HUES6 (cell line): Measurements from ENCODE around the gene RIPK4.

ENCODE experiments used
- H3K27ac ChIP-seq: 2 replicates; pipeline ENCODE4 v1.7.0; 2013; ENCODE audit warnings: low read depth, mild to moderate bottlenecking, low read length, inconsistent platforms
- H3K27me3 ChIP-seq: 2 replicates; pipeline ENCODE4 v1.6.1; 2013; ENCODE audit warnings: low read length; ENCODE audit not compliant: control insufficient read depth, insufficient read depth
- H3K36me3 ChIP-seq: 2 replicates; pipeline ENCODE4 v1.6.1; 2013; ENCODE audit warnings: low read length; ENCODE audit not compliant: control insufficient read depth, insufficient read depth
- H3K4me1 ChIP-seq: 2 replicates; pipeline ENCODE4 v1.6.1; 2013; ENCODE audit warnings: low read length; ENCODE audit not compliant: control insufficient read depth, insufficient read depth
- H3K4me3 ChIP-seq: 2 replicates; pipeline ENCODE4 v1.5.1; 2013; ENCODE audit warnings: low read depth, low read length
- H3K9ac ChIP-seq: one replicate; pipeline ENCODE4 v1.6.1; 2013; ENCODE audit warnings: mild to moderate bottlenecking, low read length
- H3K9me3 ChIP-seq: 2 replicates; pipeline ENCODE4 v1.6.1; 2013; ENCODE audit warnings: low read depth, low read length; ENCODE audit not compliant: control insufficient read depth, insufficient read depth

The RIPK4 gene

DNA sequence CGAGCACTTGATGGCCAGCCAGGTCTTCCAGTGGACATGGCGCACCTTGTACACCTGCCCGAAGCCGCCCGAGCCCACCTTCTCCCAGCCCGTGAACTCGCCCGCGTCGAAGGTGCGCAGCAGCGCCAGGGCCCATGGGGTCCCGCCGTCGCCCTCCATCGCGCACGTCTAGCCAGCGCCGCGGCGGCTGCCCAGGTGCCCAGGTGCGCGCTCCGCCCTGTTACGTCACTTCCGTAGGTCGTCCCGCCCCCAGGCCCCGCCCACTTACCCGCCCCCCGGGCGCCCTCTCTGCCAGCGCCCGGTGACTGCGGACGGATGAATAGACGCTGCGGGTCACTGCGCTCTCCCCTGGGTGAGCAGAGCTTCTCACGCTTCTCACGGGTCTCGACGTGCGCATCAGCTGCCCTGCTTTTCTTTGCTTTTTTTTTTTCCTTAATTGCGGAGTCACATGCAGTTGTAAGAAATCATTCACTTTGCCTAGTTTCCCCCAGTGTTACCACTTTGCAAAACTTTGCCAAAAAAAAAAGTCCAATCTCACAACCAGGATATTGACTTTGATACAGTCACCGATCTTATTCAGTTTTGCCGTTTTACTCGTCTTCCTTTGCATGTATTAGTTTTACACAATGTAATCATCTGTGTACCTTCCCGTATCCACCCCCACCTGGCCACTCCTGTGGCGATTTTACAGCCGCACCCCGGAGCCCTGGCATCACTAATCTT, at the start of gene RIPK4:
Gene RIPK4 (minus strand): TSS at position 170 of the 723 bp plus-strand sequence. CDS start 11 bp downstream, at position 159.
- Histone ChIP-seq H3K36me3 (no peaks in the 10 kb centered on the region), H3K4me1 (peaks cover 50% of the 10 kb centered on the region), H3K4me3 (peak within 1 kb of the TSS; percentile 72), H3K27me3 (peaks cover 94% of the 10 kb centered on the region), H3K9ac (peak within 1 kb of the TSS; percentile 51), H3K9me3 (no peaks in the 10 kb centered on the region), H3K27ac (no peak within 1 kb of the TSS)

DNA sequence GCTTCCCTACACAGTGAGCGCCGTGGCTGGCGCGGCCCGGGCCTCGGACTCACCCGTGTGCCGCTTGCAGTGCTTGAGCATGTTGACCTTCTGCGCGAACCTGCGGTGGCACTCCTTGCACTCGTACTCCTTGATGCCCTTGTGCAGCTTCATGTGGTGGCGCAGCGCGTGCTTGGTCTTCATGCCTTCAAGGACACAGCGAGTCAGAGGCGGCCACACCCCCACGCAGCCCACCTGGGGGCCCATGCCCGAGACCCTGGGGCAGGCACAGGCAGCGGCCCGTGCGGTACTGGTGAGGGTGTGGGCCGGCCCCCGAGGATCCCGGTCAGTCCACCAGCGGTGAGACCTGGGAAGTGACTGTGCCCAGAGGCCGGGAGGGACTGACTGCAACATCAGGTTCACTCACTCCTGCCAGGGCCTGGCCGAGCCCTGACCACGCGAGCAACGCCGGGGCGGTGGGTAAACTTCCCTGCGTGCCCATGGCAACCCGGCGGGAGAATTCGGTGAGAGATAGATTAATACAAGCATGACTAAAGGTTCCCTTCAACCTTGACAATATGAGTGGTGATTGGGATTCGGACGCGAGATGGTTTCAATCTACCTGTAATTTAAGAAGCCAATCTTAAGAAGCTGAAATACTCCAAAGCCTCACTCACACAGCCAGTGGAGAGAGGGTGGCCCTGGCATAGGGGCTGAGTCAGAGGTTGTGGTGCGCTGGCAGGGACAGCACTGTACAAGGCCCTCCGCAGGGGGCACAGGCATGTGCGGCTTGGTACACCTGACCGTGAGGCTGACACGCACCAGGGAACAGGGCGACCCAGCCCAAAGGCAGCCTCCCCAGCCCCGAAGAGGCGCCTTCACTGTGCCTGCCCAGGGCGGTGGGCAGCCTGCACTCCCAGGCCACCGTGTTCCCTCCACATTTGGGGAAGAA, 49.1 kb upstream of the RIPK4 start:
- H3K27me3 ChIP-seq: no peaks in the 10 kb centered on the region
- H3K9ac ChIP-seq: no peak overlapping the region
- H3K9me3 ChIP-seq: no peaks in the 10 kb centered on the region
- H3K36me3 ChIP-seq: peaks cover 25% of the 10 kb centered on the region
- no peaks in the 10 kb centered on the region for H3K4me1 ChIP-seq
- H3K4me3 ChIP-seq: no peak overlapping the region
- H3K27ac ChIP-seq: no peak overlapping the region

GRCh38 chr21:41813226-41813625, 46.4 kb upstream of the RIPK4 start:
- Histone ChIP-seq H3K4me1 (no peaks in the 10 kb centered on the region), H3K9me3 (no peaks in the 10 kb centered on the region), H3K27me3 (no peaks in the 10 kb centered on the region), H3K9ac (no peak overlapping the region), H3K4me3 (no peak overlapping the region), H3K36me3 (peaks cover 40% of the 10 kb centered on the region), H3K27ac (no peak overlapping the region)

- H3K9ac ChIP-seq: no peak overlapping the region
- H3K27me3 ChIP-seq: no peaks in the 10 kb centered on the region
- no peak overlapping the region for H3K27ac ChIP-seq
- H3K4me1 ChIP-seq: no peaks in the 10 kb centered on the region
- H3K9me3 ChIP-seq: no peaks in the 10 kb centered on the region
- no peak overlapping the region for H3K4me3 ChIP-seq
- H3K36me3 ChIP-seq: peaks cover 40% of the 10 kb centered on the region
Observed at GRCh38 chr21:41812679-41813078, 45.8 kb upstream of the RIPK4 start.

- H3K4me3 ChIP-seq: no peak overlapping the region
- no peak overlapping the region for H3K27ac ChIP-seq
- no peaks in the 10 kb centered on the region for H3K4me1 ChIP-seq
- H3K9ac ChIP-seq: no peak overlapping the region
- no peaks in the 10 kb centered on the region; the same call in 1 of the 2 replicates for H3K9me3 ChIP-seq
- H3K36me3 ChIP-seq: peaks cover 38% of the 10 kb centered on the region
- no peaks in the 10 kb centered on the region for H3K27me3 ChIP-seq
Observed at GRCh38 chr21:41810597-41810932, 43.7 kb upstream of the RIPK4 start.

- Histone ChIP-seq H3K27me3 (no peaks in the 10 kb centered on the region), H3K36me3 (peaks cover 33% of the 10 kb centered on the region), H3K4me1 (no peaks in the 10 kb centered on the region), H3K9ac (no peak overlapping the region), H3K4me3 (no peak overlapping the region), H3K27ac (no peak overlapping the region), H3K9me3 (no peaks in the 10 kb centered on the region; the same call in 1 of the 2 replicates)
Observed at GRCh38 chr21:41809891-41810596, 43.2 kb upstream of the RIPK4 start.

DNA sequence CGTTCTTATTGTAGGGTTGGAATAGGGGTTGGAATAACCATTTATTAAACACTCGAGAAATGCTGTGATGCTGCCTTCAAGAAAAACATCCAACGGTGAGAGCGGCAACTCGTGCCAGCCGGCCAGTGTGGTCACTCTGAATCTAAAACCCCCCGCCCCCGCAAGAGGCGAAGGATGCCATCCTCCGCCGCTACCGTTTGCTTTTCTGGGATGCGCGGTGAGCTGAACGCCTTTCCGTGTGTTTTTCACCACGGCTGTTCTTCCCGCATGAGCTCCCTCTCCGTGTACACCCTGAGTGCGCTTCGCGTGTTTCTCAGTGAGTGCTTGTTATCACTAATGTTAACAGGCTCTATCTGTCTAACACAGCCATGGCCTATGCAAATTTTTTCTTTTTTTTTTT, 42.0 kb upstream of the RIPK4 start:
- H3K27ac ChIP-seq: no peak overlapping the region
- H3K9me3 ChIP-seq: no peaks in the 10 kb centered on the region; the same call in 1 of the 2 replicates
- no peaks in the 10 kb centered on the region for H3K4me1 ChIP-seq
- no peak overlapping the region for H3K9ac ChIP-seq
- peaks cover 34% of the 10 kb centered on the region for H3K36me3 ChIP-seq
- H3K4me3 ChIP-seq: no peak overlapping the region
- no peaks in the 10 kb centered on the region for H3K27me3 ChIP-seq

GRCh38 chr21:41808094-41808493, 41.2 kb upstream of the RIPK4 start:
- no peak overlapping the region for H3K4me3 ChIP-seq
- peaks cover 31% of the 10 kb centered on the region for H3K36me3 ChIP-seq
- no peaks in the 10 kb centered on the region for H3K27me3 ChIP-seq
- no peak overlapping the region for H3K27ac ChIP-seq
- H3K4me1 ChIP-seq: no peaks in the 10 kb centered on the region
- no peaks in the 10 kb centered on the region; the same call in 1 of the 2 replicates for H3K9me3 ChIP-seq
- no peak overlapping the region for H3K9ac ChIP-seq

- H3K27me3 ChIP-seq: no peaks in the 10 kb centered on the region
- H3K27ac ChIP-seq: no peak overlapping the region
- no peak overlapping the region for H3K9ac ChIP-seq
- H3K9me3 ChIP-seq: no peaks in the 10 kb centered on the region; the same call in 1 of the 2 replicates
- no peak overlapping the region for H3K4me3 ChIP-seq
- peaks cover 35% of the 10 kb centered on the region for H3K36me3 ChIP-seq
- H3K4me1 ChIP-seq: no peaks in the 10 kb centered on the region
Observed at GRCh38 chr21:41806773-41807172, 39.9 kb upstream of the RIPK4 start.

- no peak overlapping the region for H3K27ac ChIP-seq
- no peak overlapping the region for H3K4me3 ChIP-seq
- H3K9me3 ChIP-seq: no peaks in the 10 kb centered on the region; the same call in 1 of the 2 replicates
- H3K27me3 ChIP-seq: no peaks in the 10 kb centered on the region
- no peaks in the 10 kb centered on the region for H3K4me1 ChIP-seq
- H3K36me3 ChIP-seq: peaks cover 41% of the 10 kb centered on the region
- H3K9ac ChIP-seq: no peak overlapping the region
Observed at GRCh38 chr21:41805643-41806042, 38.8 kb upstream of the RIPK4 start.
